B cell (primary cell): ENCODE data around the gene TAS2R20. TPM values are rescaled to one million over a fixed set of nuclear protein-coding genes. Genes with fewer than 3 reads are reported as not detected.

Source experiments
- ATAC-seq: fragments of 200-7000 bp; cut with Tn5 transposase; one replicate; pipeline ENCODE4 v1.10.0; 2021; ENCODE audit warnings: low read depth, mild to moderate bottlenecking, moderate number of reproducible peaks, moderate library complexity
- CTCF ChIA-PET: fragments of 350-600 bp; sonication (Branson Sonifier 250); formaldehyde crosslinking; loops from one replicate; lab custom pipeline; 2021; ENCODE audit warnings: antibody characterized with exemption, inconsistent platforms; lab: Charles Lee
- POLR2A ChIA-PET: fragments of 350-600 bp; sonication (Branson Sonifier 250); formaldehyde crosslinking; loops from one replicate; lab custom pipeline; 2021; ENCODE audit warnings: antibody characterized with exemption; lab: Charles Lee
- DNase-seq: peaks from one replicate; pipeline ENCODE4 v3.0.0; 2013
- H2AFZ ChIP-seq: 2 replicates; pipeline ENCODE4 v1.6.1; 2012; ENCODE audit warnings: mild to moderate bottlenecking, low read depth, low read length; ENCODE audit not compliant: insufficient read depth, poor library complexity, severe bottlenecking
- H3K27ac ChIP-seq, 2 donors: 1 replicate in 1 of 2; 2 replicates in 1 of 2; pipeline ENCODE4 v1.5.1; 2012 to 2013; ENCODE audit warnings: low read length in 2 of 2, mild to moderate bottlenecking in 2 of 2, moderate library complexity in 1 of 2
- H3K27me3 ChIP-seq, 4 experiments: fragments of 200-600 bp in 1 of 4; sonication (generic) in 1 of 4; replicated peaks in 1 of 4; 1 replicate in 2 of 4; 2 replicates in 2 of 4; pipeline versions ENCODE4 v1.6.1 to v1.7.0; 2013 to 2016; ENCODE audit warnings: low read length in 3 of 4, mild to moderate bottlenecking in 2 of 4, mixed read lengths in 1 of 4, moderate library complexity in 1 of 4; ENCODE audit not compliant: insufficient read depth in 4 of 4, control insufficient read depth in 3 of 4; ENCODE audit errors: control extremely low read depth in 1 of 4
- H3K36me3 ChIP-seq, 2 experiments: replicated peaks in 1 of 2; 1 replicate in 1 of 2; 2 replicates in 1 of 2; pipeline versions ENCODE4 v1.6.1 to v1.7.1; 2013; ENCODE audit warnings: low read length in 1 of 2; ENCODE audit not compliant: insufficient read depth in 2 of 2, control insufficient read depth in 1 of 2; ENCODE audit errors: control extremely low read depth in 1 of 2, extremely low read depth in 1 of 2
- H3K4me1 ChIP-seq, 2 donors: fragments of 200-600 bp in 1 of 2; sonication (generic) in 1 of 2; 1 replicate in 1 of 2; 2 replicates in 1 of 2; pipeline versions ENCODE4 v1.5.1 to v1.6.1; 2013 to 2017; ENCODE audit warnings: low read length in 2 of 2; ENCODE audit not compliant: control insufficient read depth in 2 of 2, insufficient read depth in 2 of 2
- H3K4me2 ChIP-seq: replicated peaks from 2 replicates; pipeline ENCODE3; 2012; ENCODE audit warnings: mild to moderate bottlenecking, low read depth, low read length; ENCODE audit not compliant: poor library complexity, severe bottlenecking
- H3K4me3 ChIP-seq, 5 experiments: fragments of 200-600 bp in 1 of 5; sonication (generic) in 1 of 5; 1 replicate in 3 of 5; 2 replicates in 2 of 5; pipeline versions ENCODE4 v1.5.1 to v1.7.0; 2011 to 2016; ENCODE audit warnings: low read length in 4 of 5, mild to moderate bottlenecking in 4 of 5, low read depth in 2 of 5, control low read depth in 1 of 5, moderate library complexity in 1 of 5; ENCODE audit not compliant: insufficient read depth in 1 of 5; ENCODE audit errors: control extremely low read depth in 1 of 5, extremely low read depth in 1 of 5
- H3K79me2 ChIP-seq: fragments of 200-600 bp; sonication (generic); one replicate; pipeline ENCODE4 v1.6.0; 2016; ENCODE audit warnings: low read length; ENCODE audit not compliant: control insufficient read depth, insufficient read depth
- H3K9ac ChIP-seq: fragments of 200-600 bp; sonication (generic); 2 replicates; pipeline ENCODE4 v1.6.1; 2017; ENCODE audit warnings: mild to moderate bottlenecking, low read length, moderate library complexity
- H3K9me3 ChIP-seq, 3 donors: one replicate each; pipeline versions ENCODE4 v1.6.1 to v1.7.1; 2013; ENCODE audit warnings: low read length in 2 of 3; ENCODE audit not compliant: control insufficient read depth in 2 of 3, insufficient read depth in 1 of 3; ENCODE audit errors: control extremely low read depth in 1 of 3
- H4K20me1 ChIP-seq: 2 replicates; pipeline ENCODE4 v1.6.0; 2012; ENCODE audit warnings: mild to moderate bottlenecking, low read length; ENCODE audit not compliant: insufficient read depth, control insufficient read depth, poor library complexity, severe bottlenecking
- H3K27ac Mint-ChIP-seq: one replicate; pipeline ENCODE4 v1.8.0; 2021; ENCODE audit warnings: mixed read lengths
- H3K27me3 Mint-ChIP-seq: one replicate; pipeline ENCODE4 v1.8.0; 2021; ENCODE audit warnings: mixed read lengths
- H3K4me1 Mint-ChIP-seq: one replicate; pipeline ENCODE4 v1.8.0; 2021; ENCODE audit warnings: mixed read lengths
- H3K4me3 Mint-ChIP-seq: one replicate; pipeline ENCODE4 v1.8.0; 2021; ENCODE audit warnings: mixed read lengths
- H3K9me3 Mint-ChIP-seq: one replicate; pipeline ENCODE4 v1.8.0; 2022; ENCODE audit warnings: mixed read lengths; ENCODE audit not compliant: insufficient read depth
- CTCF ChIP-seq: fragments of 200-600 bp; IDR thresholded peaks from one replicate; pipeline ENCODE4 v1.8.0; 2022; ENCODE audit warnings: antibody characterized with exemption, mild to moderate bottlenecking
- EZH2 ChIP-seq: IDR thresholded peaks from 2 replicates; pipeline ENCODE4 v1.6.1; 2012; ENCODE audit warnings: borderline replicate concordance, low read depth, mild to moderate bottlenecking, moderate library complexity, low read length; ENCODE audit not compliant: insufficient read depth, poor library complexity, severe bottlenecking
- WGBS: methylation state at CpG from one replicate; pipeline ENCODE4 v1.1.5; 2013; ENCODE audit warnings: missing lambda C conversion rate; ENCODE audit not compliant: insufficient coverage; 5-methylcytosine and 5-hydroxymethylcytosine counted together
- intact Hi-C: fragments of 100-400 bp; cut with micrococcal nuclease; formaldehyde crosslinking; loops from one replicate; pipeline ENCODE4 v1.10.0; 2022
- polyA plus RNA-seq: library from polyadenylated mRNA; depleted of rRNA; stranded (reverse); fragments of >200 nt; gene quantifications from 2 replicates; pipeline ENCODE4 v1.2.3, GENCODE V29; 2012
- total RNA-seq, 2 donors: library from RNA; stranded (reverse); fragments of 120-200 nt in 1 of 2; gene quantifications; 1 replicate in 1 of 2; 2 replicates in 1 of 2; pipeline versions ENCODE4 v1.2.3 to v1.2.4, GENCODE V29; 2013 to 2022

Gene TAS2R20
- total and polyA plus RNA-seq, 2 donors (not counting 1 experiment from before 2014, with no cell fraction given) = 1.0 to 4.0 TPM

GRCh38 chr12:10952645-10953044, 45.5 kb downstream of the TAS2R20 start:
- H3K27ac ChIP-seq = no peak overlapping the region
- H3K4me1 ChIP-seq = no peaks in the 10 kb centered on the region
- Mint-ChIP-seq H3K27ac (no peak overlapping the region), H3K4me1 (no peaks in the 10 kb centered on the region), H3K9me3 (peaks cover 8% of the 10 kb centered on the region), H3K27me3 (no peaks in the 10 kb centered on the region), H3K4me3 (no peak overlapping the region)
- TF ChIP-seq EZH2 (no peak), CTCF (no peak)
- no peaks in the 10 kb centered on the region for H4K20me1 ChIP-seq
- peaks cover 13% of the 10 kb centered on the region for H3K79me2 ChIP-seq
- H3K36me3 ChIP-seq = peaks cover 0 to 4% of the 10 kb centered on the region in 2 experiments
- H3K4me3 ChIP-seq = no peak overlapping the region
- no peak for DNase-seq
- ATAC-seq = no peak
- intact Hi-C loops = no loop called here
- ChIA-PET POLR2A (no interaction called here), CTCF (no interaction called here)
- 100% methylated on average over 4 of the region's 4 CpGs for WGBS
- peaks cover 3 to 8% (median 5%) of the 10 kb centered on the region in 3 donors for H3K9me3 ChIP-seq
- no peaks in the 10 kb centered on the region for H3K27me3 ChIP-seq
- H2AFZ ChIP-seq = no peak overlapping the region
- H3K4me2 ChIP-seq = no peak overlapping the region
- no peak overlapping the region for H3K9ac ChIP-seq

Other genes with a start within 250 kb of the TAS2R20 start
- not detected in 2 replicates for gene TAS2R7, start 195.7 kb downstream of the TAS2R20 start, total RNA-seq
- gene TAS2R7, start 195.7 kb downstream of the TAS2R20 start, polyA plus RNA-seq = not detected in 2 replicates
- not detected in 2 replicates for gene TAS2R8, start 191.0 kb downstream of the TAS2R20 start, total RNA-seq
- 0.20 TPM in 1 of 2 replicates, not detected in the other for gene TAS2R8, start 191.0 kb downstream of the TAS2R20 start, polyA plus RNA-seq
- gene TAS2R9, start 188.1 kb downstream of the TAS2R20 start, total RNA-seq = not detected in 2 replicates
- gene TAS2R9, start 188.1 kb downstream of the TAS2R20 start, polyA plus RNA-seq = not detected in 2 replicates
- 0.27 and 1.2 TPM in 2 replicates for gene TAS2R10, start 171.9 kb downstream of the TAS2R20 start, total RNA-seq
- not detected in 2 replicates for gene TAS2R10, start 171.9 kb downstream of the TAS2R20 start, polyA plus RNA-seq
- gene PRR4, start 148.8 kb downstream of the TAS2R20 start, total RNA-seq = 1.0 and 1.9 TPM in 2 replicates
- 1.8 and 4.0 TPM in 2 replicates for gene PRR4, start 148.8 kb downstream of the TAS2R20 start, polyA plus RNA-seq
- gene PRH1, start 114.0 kb downstream of the TAS2R20 start, total RNA-seq = 33.6 and 39.7 TPM in 2 replicates
- gene PRH1, start 114.0 kb downstream of the TAS2R20 start, polyA plus RNA-seq = 5.9 and 20.9 TPM in 2 replicates
- 0.96 and 1.9 TPM in 2 replicates for gene TAS2R13, start 88.7 kb downstream of the TAS2R20 start, total RNA-seq
- 0.06 TPM in 1 of 2 replicates, not detected in the other for gene TAS2R13, start 88.7 kb downstream of the TAS2R20 start, polyA plus RNA-seq
- not detected in 2 replicates for gene PRH2, start 69.1 kb downstream of the TAS2R20 start, total RNA-seq
- gene PRH2, start 69.1 kb downstream of the TAS2R20 start, polyA plus RNA-seq = 0.89 and 2.6 TPM in 2 replicates
- gene TAS2R14, start 59.0 kb downstream of the TAS2R20 start, total RNA-seq = 1.4 and 3.4 TPM in 2 replicates
- gene TAS2R14, start 59.0 kb downstream of the TAS2R20 start, polyA plus RNA-seq = 2.8 and 4.3 TPM in 2 replicates
- gene TAS2R50, start 11.4 kb downstream of the TAS2R20 start, total RNA-seq = 1.9 and 2.0 TPM in 2 replicates
- 0.28 and 0.46 TPM in 2 replicates for gene TAS2R50, start 11.4 kb downstream of the TAS2R20 start, polyA plus RNA-seq
- gene TAS2R19, start 24.3 kb upstream of the TAS2R20 start, total RNA-seq = 3.6 and 5.7 TPM in 2 replicates
- gene TAS2R19, start 24.3 kb upstream of the TAS2R20 start, polyA plus RNA-seq = 0.34 and 0.42 TPM in 2 replicates
- 5.0 and 5.7 TPM in 2 replicates for gene TAS2R31, start 33.1 kb upstream of the TAS2R20 start, total RNA-seq
- 0.63 and 0.86 TPM in 2 replicates for gene TAS2R31, start 33.1 kb upstream of the TAS2R20 start, polyA plus RNA-seq
- gene TAS2R46, start 64.0 kb upstream of the TAS2R20 start, total RNA-seq = 2.1 and 2.6 TPM in 2 replicates
- gene TAS2R46, start 64.0 kb upstream of the TAS2R20 start, polyA plus RNA-seq = 0.13 and 0.32 TPM in 2 replicates
- 4.8 and 5.0 TPM in 2 replicates for gene TAS2R43, start 94.0 kb upstream of the TAS2R20 start, total RNA-seq
- gene TAS2R43, start 94.0 kb upstream of the TAS2R20 start, polyA plus RNA-seq = 0.17 TPM in 1 of 2 replicates, not detected in the other
- gene TAS2R30, start 136.3 kb upstream of the TAS2R20 start, total RNA-seq = 9.5 and 11.2 TPM in 2 replicates
- gene TAS2R30, start 136.3 kb upstream of the TAS2R20 start, polyA plus RNA-seq = not detected in 2 replicates
- 9.6 and 10.1 TPM in 2 replicates for gene SMIM10L1, start 172.9 kb upstream of the TAS2R20 start, total RNA-seq
- 3.6 and 4.2 TPM in 2 replicates for gene SMIM10L1, start 172.9 kb upstream of the TAS2R20 start, polyA plus RNA-seq
- not detected in 2 replicates for gene TAS2R42, start 188.6 kb upstream of the TAS2R20 start, total RNA-seq
- not detected in 2 replicates for gene TAS2R42, start 188.6 kb upstream of the TAS2R20 start, polyA plus RNA-seq